K562 (cell line): ENCODE measurements around the gene NADK. TPM values are rescaled to one million over a fixed set of nuclear protein-coding genes. Genes with fewer than 3 reads are reported as not detected.

ENCODE experiments used
- ATAC-seq: fragments of 200-7000 bp; cut with Tn5 transposase; 3 replicates; pipeline ENCODE4 v1.9.1; 2020; ENCODE audit warnings: moderate library complexity
- BruUV-seq: library from RNA; stranded (reverse); fragments of 400-500 nt; replicated peaks from 2 replicates; lab custom pipeline; 2021; lab: Mats Ljungman, UMichigan
- CTCF ChIA-PET: fragments of 300-600 bp; formaldehyde crosslinking; extraction: SDS; loops from one replicate; lab custom pipeline; 2021; ENCODE audit warnings: low intra/inter-chr PET ratio; lab: Yijun Ruan, JAX
- POLR2A ChIA-PET: fragments of 300-600, 350-650 bp; sonication (Branson Sonifier 250); formaldehyde crosslinking; extraction: SDS; loops from one replicate; lab custom pipeline; 2021; ENCODE audit warnings: antibody characterized with exemption, inconsistent platforms; lab: Yijun Ruan, JAX
- DNase-seq, 4 experiments: peaks; one replicate each; pipeline versions ENCODE4 v3.0.0 to v3.0.0-alpha.2; 2011 to 2018; ENCODE audit warnings: low spot score in 3 of 4, mixed read lengths in 3 of 4; ENCODE audit errors: extremely low read depth in 1 of 4
- FAIRE-seq: peaks from 2 replicates; lab custom pipeline; 2011; peaks lifted over from hg19 to GRCh38; lab: Jason Lieb, UNC
- H2AFZ ChIP-seq: 2 replicates; pipeline ENCODE4 v1.6.0; 2011; ENCODE audit warnings: low read depth, low read length, control low read depth, inconsistent platforms
- H3K27ac ChIP-seq: fragments of 200-600 bp; 3 replicates; pipeline ENCODE4 v1.8.0; 2011; ENCODE audit warnings: low read depth, mild to moderate bottlenecking, control low read depth, inconsistent platforms, low read length, moderate library complexity, mixed read lengths; ENCODE audit errors: extremely low read depth
- H3K27me3 ChIP-seq, 2 experiments: fragments of 300-600 bp in 1 of 2; 2 replicates in 1 of 2; 3 replicates in 1 of 2; pipeline versions ENCODE4 v1.6.0 to v1.8.0; 2011; ENCODE audit warnings: inconsistent platforms in 2 of 2, low read length in 2 of 2, mild to moderate bottlenecking in 1 of 2, mixed read lengths in 1 of 2, moderate library complexity in 1 of 2; ENCODE audit not compliant: control insufficient read depth in 2 of 2, insufficient read depth in 2 of 2
- H3K36me3 ChIP-seq: fragments of 300-600 bp; 3 replicates; pipeline ENCODE4 v1.8.0; 2011; ENCODE audit warnings: mild to moderate bottlenecking, low read length, inconsistent platforms; ENCODE audit not compliant: control insufficient read depth, insufficient read depth
- H3K4me1 ChIP-seq, 2 experiments: fragments of 200-600 bp in 1 of 2; replicated peaks in 1 of 2; 2 replicates in 1 of 2; 3 replicates in 1 of 2; pipeline versions ENCODE4 v1.5.1 to v1.8.0; 2011; ENCODE audit warnings: inconsistent platforms in 2 of 2, low read length in 2 of 2, mild to moderate bottlenecking in 1 of 2, mixed read lengths in 1 of 2, moderate library complexity in 1 of 2; ENCODE audit not compliant: control insufficient read depth in 2 of 2, insufficient read depth in 2 of 2
- H3K4me2 ChIP-seq: 2 replicates; pipeline ENCODE4 v1.6.1; 2011; ENCODE audit warnings: low read length, control low read depth, inconsistent platforms, mixed read lengths; ENCODE audit not compliant: insufficient read depth
- H3K4me3 ChIP-seq: fragments of 200-600 bp; sonication (generic), shearing (Covaris generic); 2 replicates; pipeline ENCODE4 v1.5.1; 2016; ENCODE audit warnings: control low read depth, inconsistent platforms
- H3K79me2 ChIP-seq: fragments of 200-600 bp; 3 replicates; pipeline ENCODE4 v1.8.0; 2011; ENCODE audit warnings: low read length, inconsistent platforms; ENCODE audit not compliant: control insufficient read depth, insufficient read depth
- H3K9ac ChIP-seq, 2 experiments: 2 replicates each; pipeline versions ENCODE4 v1.6.0 to v1.6.1; 2011; ENCODE audit warnings: low read depth in 2 of 2, low read length in 2 of 2, control low read depth in 1 of 2, inconsistent platforms in 1 of 2, mild to moderate bottlenecking in 1 of 2, mixed read lengths in 1 of 2; ENCODE audit not compliant: insufficient read depth in 1 of 2
- H3K9me1 ChIP-seq: one replicate; pipeline ENCODE4 v1.6.0; 2011; ENCODE audit warnings: inconsistent platforms, mild to moderate bottlenecking, low read length, moderate library complexity; ENCODE audit not compliant: control insufficient read depth, insufficient read depth
- H3K9me3 ChIP-seq: replicated peaks from 2 replicates; pipeline ENCODE4 v1.5.1; 2011; ENCODE audit warnings: low read depth, low read length, inconsistent platforms; ENCODE audit not compliant: control insufficient read depth, insufficient read depth
- H4K20me1 ChIP-seq: replicated peaks from 2 replicates; pipeline ENCODE4 v1.6.1; 2011; ENCODE audit warnings: low read length, inconsistent platforms, mixed read lengths; ENCODE audit not compliant: control insufficient read depth, insufficient read depth
- BMI1 ChIP-seq: fragments of 150-350 bp; IDR thresholded peaks from 2 replicates; pipeline ENCODE4 v1.6.1; 2014; ENCODE audit warnings: low read length
- CHD4 ChIP-seq: fragments of 200-600 bp; sonication (generic); IDR thresholded peaks from 3 replicates; pipeline ENCODE4 v1.6.1; 2012; ENCODE audit warnings: low read depth, mild to moderate bottlenecking, mixed read lengths, low read length, inconsistent platforms; ENCODE audit not compliant: insufficient read depth, insufficient replicate concordance, poor library complexity, severe bottlenecking
- ETV5 ChIP-seq: sonication (generic); formaldehyde crosslinking; IDR thresholded peaks from 2 replicates; pipeline ENCODE4 v1.4.0; 2020; ENCODE audit warnings: low read depth, mild to moderate bottlenecking, missing genetic modification reagents
- FIP1L1 ChIP-seq: fragments of 200-400 bp; formaldehyde crosslinking; IDR thresholded peaks from 2 replicates; pipeline ENCODE4 v1.6.1; 2018; ENCODE audit warnings: mild to moderate bottlenecking, low read depth, low read length; ENCODE audit not compliant: poor library complexity, severe bottlenecking
- GATA2 ChIP-seq: sonication (generic); formaldehyde crosslinking; IDR thresholded peaks from 2 replicates; pipeline ENCODE4 v1.4.0; 2020; ENCODE audit warnings: mild to moderate bottlenecking, missing genetic modification reagents
- JUNB ChIP-seq: fragments of 450-650 bp; formaldehyde crosslinking; conservative IDR thresholded peaks from 2 replicates; pipeline ENCODE4 v1.4.0; 2020; ENCODE audit warnings: mild to moderate bottlenecking
- MED1 ChIP-seq: sonication (generic); formaldehyde crosslinking; IDR thresholded peaks from 2 replicates; pipeline ENCODE4 v1.8.1; 2023; ENCODE audit warnings: missing genetic modification reagents, borderline replicate concordance
- MXI1 ChIP-seq: IDR thresholded peaks from 2 replicates; pipeline ENCODE4 v1.6.1; 2011; ENCODE audit warnings: low read depth, mild to moderate bottlenecking, improper control_type of control experiment, low read length
- NKRF ChIP-seq: fragments of 450-650 bp; IDR thresholded peaks from 2 replicates; pipeline ENCODE4 v1.6.1; 2016; ENCODE audit warnings: borderline replicate concordance
- PBX2 ChIP-seq, 2 experiments: IDR thresholded peaks in 1 of 2; conservative IDR thresholded peaks in 1 of 2; 2 replicates each; pipeline ENCODE4 v1.6.1; 2016; ENCODE audit warnings: low read depth in 2 of 2, mild to moderate bottlenecking in 1 of 2, missing compliant biosample characterization in 1 of 2, missing genetic modification characterization in 1 of 2, moderate library complexity in 1 of 2
- RAD21 ChIP-seq, 2 experiments: fragments of 250-450 bp in 1 of 2; fragments of 450-650 bp in 1 of 2; sonication (Bioruptor Pico) in 1 of 2; formaldehyde crosslinking in 1 of 2; IDR thresholded peaks in 1 of 2; conservative IDR thresholded peaks in 1 of 2; 2 replicates each; pipeline versions ENCODE4 v1.4.0 to v1.8.0; 2020 to 2022; ENCODE audit warnings: mild to moderate bottlenecking in 2 of 2, moderate library complexity in 1 of 2
- TFAP4 ChIP-seq: sonication (generic); formaldehyde crosslinking; IDR thresholded peaks from 2 replicates; pipeline ENCODE4 v1.8.0; 2022; ENCODE audit warnings: missing genetic modification reagents, mild to moderate bottlenecking, moderate library complexity, borderline replicate concordance
- ZNF253 ChIP-seq: fragments of 250-450 bp; sonication (Bioruptor Pico); conservative IDR thresholded peaks from 2 replicates; pipeline ENCODE4 v1.6.1; 2021; ENCODE audit warnings: mild to moderate bottlenecking
- ZNF274 ChIP-seq: IDR thresholded peaks from 2 replicates; pipeline ENCODE4 v1.6.1; 2011; ENCODE audit warnings: low read depth, mild to moderate bottlenecking, low read length, moderate library complexity, borderline replicate concordance
- ZNF395 ChIP-seq: fragments of 200-800 bp; sonication (Bioruptor generic); IDR thresholded peaks from 2 replicates; pipeline ENCODE4 v1.6.1; 2017; ENCODE audit warnings: missing genetic modification characterization, missing compliant biosample characterization
- WGBS: fragments of 100-300 bp; shearing (Covaris generic); methylation state at CpG from one replicate; pipeline ENCODE4 v1.1.6; 2016; ENCODE audit warnings: low coverage, mixed read lengths; ENCODE audit not compliant: insufficient coverage; ENCODE audit errors: missing lambda C conversion rate; 5-methylcytosine and 5-hydroxymethylcytosine counted together
- in situ Hi-C: fragments of 300-500 bp; cut with MboI; formaldehyde crosslinking; loops from 4 replicates; pipeline ENCODE4 v1.15.0; 2018; ENCODE audit warnings: inconsistent platforms, mixed read lengths
- intact Hi-C: fragments of 100-400 bp; cut with micrococcal nuclease; formaldehyde crosslinking; loops from 2 replicates; pipeline ENCODE4 v1.14.2; 2022
- polyA plus RNA-seq, 8 experiments: library from polyadenylated mRNA; depleted of rRNA in 4 of 8; stranded (reverse) in 5 of 8; unstranded in 3 of 8; fragments of >200 nt; fragmentation: Nextera tagmentation in 2 of 8; fragmentation: Illumina TruSeq in 1 of 8; extraction: Ambion mirVana in 2 of 8; extraction: Trizol in 1 of 8; gene quantifications; 2 replicates each; pipeline versions ENCODE4 v1.2.1 to v1.2.3, GENCODE V29; 2011 to 2014; ENCODE audit warnings: inconsistent platforms in 1 of 8, missing spikeins in 1 of 8
- total RNA-seq, 7 experiments: library from RNA; depleted of rRNA in 6 of 7; stranded (reverse); fragments of >200 nt in 6 of 7; fragmentation: Illumina TruSeq in 2 of 7; extraction: Trizol in 2 of 7; gene quantifications; 2 replicates each; pipeline versions ENCODE4 v1.2.1 to v1.2.3, GENCODE V29; 2011 to 2021; ENCODE audit warnings: low replicate concordance in 1 of 7

NADK gene
- total and polyA plus RNA-seq, 9 of the 15 experiments (the other 6 are each of a cell fraction or from before 2014, with no cell fraction given): 1.5 to 135 (median 75.1) TPM

GRCh38 chr1:1806890-1807289 is 28.6 kb upstream of the NADK start:
- Histone ChIP-seq H3K27me3 (no peaks in the 10 kb centered on the region), H3K9me3 (no peaks in the 10 kb centered on the region), H3K4me1 (no peaks in the 10 kb centered on the region), H3K4me2 (no peak overlapping the region), H3K9me1 (no peaks in the 10 kb centered on the region), H4K20me1 (no peaks in the 10 kb centered on the region), H3K36me3 (peaks cover 73% of the 10 kb centered on the region), H3K9ac (peak overlapping the region in 1 of 2 experiments; percentile 29; a peak in 1 of 4 replicates), H3K4me3 (no peak overlapping the region), H3K79me2 (0 out of 3 replicates have a peak, but pooled peaks cover 3% of the 10 kb centered on the region), H2AFZ (no peak overlapping the region), H3K27ac (no peak overlapping the region)
- BruUV-seq: no TSS peak
- DNase-seq: no peak
- in situ Hi-C loops (no loop called here), intact Hi-C loops (no loop called here)
- WGBS: 96% methylated on average over 2 of the region's 2 CpGs
- POLR2A ChIA-PET: no interaction called here
- FAIRE-seq: no peak
- no peak for ATAC-seq
- CTCF ChIA-PET: no interaction called here
- no peak for TF ChIP-seq RAD21 (CRISPR knock-in tag; conservative IDR thresholded peaks at IDR 0.05 in 1 of 2, IDR thresholded peaks at IDR 0.05 in 1 of 2)
- TF ChIP-seq PBX2 (CRISPR knock-in tag; IDR thresholded peaks at IDR 0.05; ENCODE audit: low read depth): no peak
- no peak for TF ChIP-seq PBX2 (tag; conservative IDR thresholded peaks at IDR 0.05; ENCODE audit: low read depth)
- no peak for TF ChIP-seq ETV5 (CRISPR knock-in tag)
- no peak for TF ChIP-seq ZNF274
- no peak for TF ChIP-seq CHD4
- no peak for TF ChIP-seq FIP1L1
- TF ChIP-seq NKRF: no peak
- no peak for TF ChIP-seq MXI1
- no peak for TF ChIP-seq GATA2
- TF ChIP-seq TFAP4 (CRISPR knock-in tag): no peak
- no peak for TF ChIP-seq BMI1
- no peak for TF ChIP-seq ZNF253 (CRISPR knock-in tag)
- TF ChIP-seq MED1: no peak
- no peak for TF ChIP-seq ZNF395 (CRISPR knock-in tag)
- TF ChIP-seq JUNB: no peak
